NCI-H345 treated with DMSO at 0.1 percent for 48 hours (cell line): ENCODE results near the gene HORMAD2.

ENCODE experiments used
- DNase-seq: peaks from one replicate; lab custom pipeline; 2025; ENCODE audit not compliant: unreplicated experiment; lab: John Stamatoyannopoulos, UW

HORMAD2 gene

DNA sequence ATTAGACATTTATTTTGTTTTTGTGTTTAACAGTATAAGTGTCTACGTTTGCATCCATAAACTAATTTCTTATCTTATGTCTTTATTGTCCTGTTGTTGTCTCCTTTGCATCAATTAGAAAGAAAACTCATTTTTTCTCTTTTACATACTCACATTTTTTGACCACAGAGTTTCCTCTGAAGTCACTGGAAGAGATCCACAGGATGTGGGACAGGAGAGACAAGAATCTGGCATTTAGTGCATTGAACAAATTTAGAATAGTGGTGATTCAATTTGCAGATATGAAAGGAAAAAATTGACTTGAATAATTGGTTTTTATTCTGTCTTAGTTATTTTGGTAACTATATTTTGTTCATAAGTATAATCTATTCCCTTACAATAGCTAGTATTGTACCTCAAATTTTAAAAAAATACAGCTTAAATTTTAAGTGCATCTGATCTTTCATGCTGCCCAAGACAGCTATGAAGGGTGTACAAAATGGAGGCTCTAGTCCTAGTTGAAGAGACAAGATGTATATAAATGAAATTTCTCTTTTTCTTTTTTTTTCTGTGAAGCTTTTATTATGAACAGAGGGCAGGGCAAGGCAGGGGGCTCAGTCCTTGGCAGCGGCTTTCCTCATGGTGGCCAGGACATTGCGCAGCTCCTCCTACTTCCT lies 24.4 kb downstream of the HORMAD2 start:
- DNase-seq = no peak

DNA sequence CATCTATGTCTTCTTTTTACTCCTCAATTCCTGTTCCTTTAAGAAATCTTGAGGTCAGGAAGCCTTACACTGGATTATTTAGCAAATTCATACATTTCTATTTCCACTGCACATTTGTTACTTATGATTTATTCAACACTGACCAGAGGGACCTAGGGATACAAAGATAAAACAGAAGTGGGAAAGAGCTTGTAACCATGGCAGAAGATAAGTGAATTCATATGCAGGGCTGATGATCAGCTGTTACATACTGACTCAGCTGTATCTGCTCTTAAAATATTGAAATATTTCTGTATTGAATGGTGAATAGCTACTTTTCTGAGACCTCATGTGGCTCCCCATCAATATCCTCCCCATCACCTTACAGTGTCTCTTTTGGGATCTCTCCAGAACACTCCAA lies 25.2 kb downstream of the HORMAD2 start:
- DNase-seq = no peak

DNA sequence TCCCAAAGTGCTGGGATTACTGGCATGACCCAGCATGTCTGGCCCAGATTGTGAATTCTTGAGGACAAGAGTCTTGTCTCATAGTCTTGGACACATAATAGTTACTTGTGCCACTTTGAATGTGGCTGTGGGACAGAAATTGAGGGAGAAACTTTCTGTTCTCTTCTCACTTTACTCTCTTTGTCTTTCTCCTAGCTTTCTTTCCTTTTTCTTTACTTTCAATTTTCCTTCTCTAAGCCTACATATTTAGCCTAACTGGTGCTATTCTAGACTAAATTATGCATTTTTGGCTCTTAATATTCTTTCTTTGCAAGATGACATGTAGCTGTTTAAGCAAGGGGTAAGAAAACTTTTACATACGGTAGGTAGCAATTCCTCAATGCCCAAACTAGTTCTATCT lies 33.2 kb downstream of the HORMAD2 start:
- DNase-seq = no peak

DNA sequence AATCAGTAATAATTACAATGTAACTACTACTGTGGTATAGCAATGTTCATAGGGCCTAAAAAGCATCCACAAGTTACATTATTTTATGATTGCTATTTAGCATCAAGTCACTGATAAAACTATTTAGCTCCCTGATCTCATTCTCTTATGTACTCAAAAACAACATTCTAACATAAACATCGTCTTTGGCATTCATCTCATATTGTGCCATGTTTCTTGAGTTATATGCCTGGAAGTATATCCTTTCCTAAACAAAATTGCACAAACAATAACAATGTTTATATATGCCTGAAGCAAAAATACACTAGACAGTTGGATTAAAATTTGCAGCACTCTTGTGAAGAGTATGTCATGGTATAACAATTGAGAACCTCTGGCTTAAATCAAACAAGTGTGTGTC lies 34.1 kb downstream of the HORMAD2 start:
- no peak for DNase-seq

DNA sequence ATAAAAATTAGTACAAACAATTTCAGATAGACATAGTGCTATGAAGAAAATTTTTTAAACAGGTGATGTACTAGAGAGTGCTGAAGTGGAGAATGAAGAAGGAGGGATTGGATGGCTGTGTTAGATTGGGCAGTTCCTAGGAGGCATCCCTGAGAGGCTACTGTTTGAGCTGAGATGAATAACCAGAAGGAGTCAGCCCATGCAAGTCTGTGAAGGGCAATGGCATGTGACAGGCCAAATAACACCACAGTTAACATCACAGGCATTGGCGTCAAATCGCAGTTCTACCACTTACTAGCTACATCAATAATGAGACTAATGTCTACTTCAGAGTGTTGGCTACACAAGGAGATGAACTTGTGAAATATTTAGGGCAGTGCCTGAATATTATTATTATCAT lies 35.4 kb downstream of the HORMAD2 start:
- DNase-seq = no peak

DNA sequence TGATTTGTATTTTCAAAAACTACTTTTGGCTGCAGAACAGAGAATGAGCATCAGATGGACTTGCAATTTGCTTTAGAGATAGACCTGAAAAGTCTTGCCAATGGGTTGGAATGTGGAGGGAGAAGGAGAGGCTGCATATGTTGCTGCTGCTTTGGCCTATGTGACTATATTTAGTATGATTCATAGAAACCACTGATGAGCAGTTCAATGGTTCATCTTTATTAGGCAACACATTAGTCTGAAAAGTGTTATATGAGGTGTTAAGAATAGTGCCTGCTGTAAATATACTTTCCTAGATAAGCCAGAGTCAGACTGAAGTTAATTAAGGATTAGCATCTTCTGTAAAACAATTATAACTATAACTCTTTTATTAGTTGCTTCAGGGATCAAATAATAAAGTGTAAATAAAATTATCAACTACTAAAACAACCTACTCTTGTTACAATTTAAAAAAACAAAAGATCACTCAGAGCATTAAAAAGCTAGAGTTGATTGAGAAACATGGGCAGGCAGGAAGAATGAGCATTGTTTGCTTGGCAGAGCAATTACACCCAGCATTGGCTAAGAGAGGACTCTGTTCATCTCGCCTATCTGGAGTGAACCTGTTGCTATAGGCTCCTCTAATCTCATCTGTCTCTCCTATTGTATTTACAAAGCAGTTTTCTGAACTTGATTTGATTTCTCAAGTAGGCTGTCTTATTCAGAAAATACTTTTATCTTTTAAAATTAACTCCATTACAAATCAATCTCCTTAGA lies 36.3 kb downstream of the HORMAD2 start:
- no peak for DNase-seq

DNA sequence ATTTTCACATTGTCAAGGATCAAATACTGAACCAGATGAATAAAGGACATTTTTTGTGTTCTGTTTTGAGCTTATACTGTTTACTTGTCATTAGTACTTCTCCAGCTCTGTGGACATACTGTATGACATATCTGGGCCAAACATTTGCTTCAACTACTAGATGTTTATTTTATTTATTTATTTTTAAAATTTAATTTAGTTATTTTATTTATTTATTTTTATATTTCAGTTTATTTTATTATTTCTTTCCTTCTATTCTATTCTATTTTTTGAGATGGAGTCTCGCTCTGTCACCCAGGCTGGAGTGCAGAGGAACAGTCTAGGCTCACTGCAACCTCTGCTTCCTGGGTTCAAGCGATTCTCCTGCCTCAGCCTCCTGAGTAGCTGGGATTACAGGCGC lies 37.0 kb downstream of the HORMAD2 start:
- DNase-seq = no peak

DNA sequence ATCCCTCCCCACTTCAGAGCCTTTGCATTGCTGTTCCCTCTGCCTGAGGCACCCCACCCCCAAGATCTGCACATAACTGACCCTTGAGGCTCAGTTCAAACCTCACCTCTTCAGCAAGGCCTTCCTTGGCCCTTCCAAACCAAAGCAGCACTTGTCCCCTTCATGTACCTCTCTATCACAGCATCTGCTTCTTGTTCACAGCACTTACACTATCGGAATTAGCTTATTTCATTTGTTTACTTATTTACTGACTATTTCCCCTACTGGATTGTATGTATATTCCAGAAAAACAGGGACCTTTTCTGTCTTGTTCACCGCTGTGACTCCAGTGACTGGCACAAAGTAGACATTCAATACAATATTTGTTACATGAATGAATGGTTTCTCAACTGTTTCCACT lies 38.0 kb downstream of the HORMAD2 start:
- DNase-seq = no peak

DNA sequence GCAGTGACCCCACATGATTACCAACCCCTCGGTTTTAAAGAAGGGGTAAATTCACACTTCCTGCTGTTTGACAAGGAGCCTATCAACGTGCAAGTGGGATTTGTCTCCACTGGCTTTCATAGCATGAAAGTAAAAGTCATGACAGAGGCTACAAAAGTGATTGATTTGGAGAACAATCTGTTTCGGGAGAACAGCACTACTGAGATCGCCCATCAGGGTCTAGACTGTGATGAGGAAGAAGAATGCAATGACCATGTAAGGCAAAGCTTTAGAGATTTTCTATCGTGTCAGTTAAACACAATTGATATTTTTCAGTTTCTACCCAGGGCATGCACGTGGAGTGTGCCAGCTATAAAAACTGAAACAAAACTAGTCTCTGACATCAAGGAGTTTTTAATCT lies 41.7 kb downstream of the HORMAD2 start:
- no peak for DNase-seq

DNA sequence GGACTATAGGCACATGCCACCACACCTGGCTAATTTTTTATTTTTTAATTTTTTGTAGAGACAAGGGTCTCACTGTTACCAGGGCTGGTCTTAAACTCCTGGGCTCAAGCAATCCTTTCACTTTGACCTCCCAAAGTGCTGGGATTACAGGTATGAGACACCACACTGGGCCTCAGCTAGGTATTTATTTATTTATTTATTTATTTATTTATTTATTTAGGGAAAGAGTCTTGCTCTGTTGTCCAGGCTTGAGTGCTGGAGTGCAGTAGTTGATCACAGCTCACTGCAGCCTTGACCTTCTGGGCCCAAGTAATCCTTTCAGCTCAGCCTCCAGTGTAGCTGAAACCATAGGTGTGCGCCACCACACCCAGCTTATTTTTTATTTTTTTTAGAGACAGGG lies 43.2 kb downstream of the HORMAD2 start:
- DNase-seq = no peak

DNA sequence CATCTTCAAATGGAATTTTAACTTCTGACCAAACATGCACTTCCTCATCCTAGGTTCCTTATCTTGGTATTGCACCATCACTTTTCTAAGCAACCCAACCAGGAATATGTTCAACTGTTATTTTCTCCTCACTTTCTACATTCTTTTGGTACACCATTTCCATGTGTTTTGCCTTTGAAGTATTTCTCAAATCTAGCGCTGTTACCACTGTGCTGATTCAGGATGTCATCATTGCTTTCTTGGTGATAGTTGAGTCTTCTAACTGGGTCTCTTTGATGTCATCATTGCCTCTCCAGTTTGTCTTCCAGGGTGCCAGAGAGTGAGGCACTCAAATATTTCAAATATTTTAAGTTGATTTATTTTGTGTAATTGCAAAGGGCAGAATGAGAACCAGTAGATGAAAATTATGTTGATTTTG lies 47.5 kb downstream of the HORMAD2 start:
- no peak for DNase-seq

DNA sequence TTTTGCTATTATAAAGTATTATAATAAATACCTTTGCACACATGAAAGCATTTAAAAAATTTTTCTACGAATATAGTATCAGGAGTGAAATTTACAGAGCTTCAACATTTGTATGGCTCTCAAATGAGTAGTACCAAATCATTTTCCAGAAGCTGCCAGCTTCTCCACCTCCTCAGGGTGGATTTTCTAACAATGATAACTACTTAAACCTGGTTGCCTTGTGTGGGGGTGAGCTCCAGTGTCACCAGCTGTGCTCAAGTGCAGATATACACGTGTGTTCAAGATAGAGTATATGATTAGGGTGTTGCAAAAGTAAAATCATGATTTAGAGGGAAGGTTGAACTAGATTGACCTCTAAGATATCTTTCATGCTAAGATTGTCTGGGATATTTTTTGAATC lies 48.2 kb downstream of the HORMAD2 start:
- DNase-seq = no peak

DNA sequence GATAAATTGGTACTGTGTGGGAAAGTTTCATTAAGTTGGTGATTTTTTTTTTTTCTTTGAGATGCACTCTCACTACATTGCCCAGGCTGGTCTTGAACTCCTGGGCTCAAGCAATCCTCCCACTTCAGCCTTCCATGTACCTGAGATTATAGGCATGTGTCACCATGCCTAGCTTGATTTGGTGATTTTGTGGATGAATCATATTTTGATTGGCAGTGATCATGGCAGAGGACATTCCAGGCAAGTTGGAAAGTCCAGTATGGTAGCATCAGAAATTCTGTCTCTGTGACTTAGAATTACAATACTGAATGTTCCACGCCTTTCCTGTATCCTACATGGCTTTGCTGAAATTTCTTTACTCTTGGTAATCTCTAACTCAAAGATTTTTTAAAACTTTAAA lies 49.4 kb downstream of the HORMAD2 start:
- no peak for DNase-seq

DNA sequence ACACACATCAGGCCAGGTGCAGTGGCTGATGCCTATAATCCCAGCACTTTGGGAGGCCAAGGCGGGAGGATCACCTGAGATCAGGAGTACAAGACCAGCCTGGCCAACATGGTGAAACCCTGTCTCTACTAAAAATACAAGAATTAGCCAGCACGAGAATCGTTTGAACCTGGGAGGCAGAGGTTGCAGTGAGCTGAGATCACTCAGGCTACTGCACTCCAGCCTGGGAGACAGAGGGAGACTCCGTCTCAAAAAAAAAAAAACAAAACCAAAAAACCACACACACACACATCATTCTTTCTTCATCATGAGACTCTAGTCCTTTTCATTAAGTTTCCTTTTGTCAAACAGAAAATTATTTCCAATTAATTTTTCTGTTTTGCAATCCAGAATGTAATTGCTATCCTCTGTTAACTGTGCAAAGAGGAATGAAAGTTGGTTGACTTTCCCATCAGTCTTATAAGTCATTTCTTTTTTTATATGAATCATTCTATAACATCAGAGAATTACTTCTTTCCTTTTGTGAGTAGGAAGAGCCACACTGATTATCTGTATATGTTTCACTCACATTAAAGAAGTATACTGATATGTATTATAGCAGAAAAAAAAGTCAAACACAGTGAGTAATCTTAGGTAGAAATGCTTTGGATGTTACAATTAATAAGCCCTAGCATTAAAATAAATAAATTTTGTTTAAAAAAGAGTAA lies 52.2 kb downstream of the HORMAD2 start:
- no peak for DNase-seq

DNA sequence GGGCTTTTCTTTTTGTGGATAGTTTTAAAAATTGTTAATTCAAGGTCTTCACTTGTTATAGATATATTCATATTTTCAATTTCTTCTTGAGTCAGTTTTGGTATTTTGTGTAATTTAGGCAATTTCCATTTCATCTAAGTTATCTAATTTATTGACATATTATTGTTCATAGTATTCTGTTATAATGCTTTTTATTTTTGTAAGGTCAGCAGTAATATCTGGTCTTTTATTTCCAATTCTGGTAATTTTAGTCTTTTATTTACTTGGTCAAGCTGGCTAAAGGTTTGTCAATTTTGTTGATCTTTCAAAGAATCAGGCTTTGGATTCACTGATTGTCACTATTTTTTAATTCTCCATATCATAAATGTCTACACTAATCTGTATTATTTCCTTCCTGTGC lies 60.1 kb downstream of the HORMAD2 start:
- DNase-seq = no peak

DNA sequence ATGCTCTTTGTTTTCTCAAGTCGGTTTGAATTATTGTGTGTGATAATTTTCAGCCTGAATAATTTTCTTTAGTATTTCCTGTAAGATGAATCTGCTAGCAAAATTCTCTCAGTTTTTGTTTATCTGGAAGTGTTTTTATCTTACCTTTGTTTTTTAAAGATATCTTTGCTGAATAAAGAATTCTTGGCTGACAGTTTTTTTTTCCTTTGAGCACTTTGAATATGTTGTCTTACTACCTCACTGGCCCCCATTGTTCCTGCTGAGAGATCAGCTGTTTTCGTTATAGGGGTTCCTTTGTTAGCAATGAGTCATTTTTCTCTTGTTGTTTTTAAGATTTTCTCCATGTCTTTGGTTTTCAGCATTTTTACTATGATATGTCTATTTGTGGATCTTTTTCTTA lies 63.0 kb downstream of the HORMAD2 start:
- DNase-seq = no peak

DNA sequence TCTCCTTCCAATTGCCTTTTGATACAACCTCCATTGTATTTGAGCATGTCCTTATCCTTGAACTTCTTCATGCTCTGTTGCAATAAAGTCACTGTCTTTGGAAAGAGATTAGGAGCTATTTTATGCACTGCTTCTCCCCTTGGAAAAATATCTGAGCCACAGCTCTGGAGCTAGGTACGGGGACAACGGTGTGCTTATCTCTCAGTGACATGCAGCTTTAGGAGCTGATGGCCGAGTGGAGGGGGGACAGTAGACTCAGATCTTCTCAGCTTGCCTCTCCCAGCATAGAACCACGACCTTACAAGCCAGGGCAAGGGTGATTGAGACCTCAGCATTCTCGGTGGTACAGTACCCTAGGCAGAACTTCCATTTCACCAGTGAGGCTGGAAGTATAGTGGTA lies 64.1 kb downstream of the HORMAD2 start:
- no peak for DNase-seq

DNA sequence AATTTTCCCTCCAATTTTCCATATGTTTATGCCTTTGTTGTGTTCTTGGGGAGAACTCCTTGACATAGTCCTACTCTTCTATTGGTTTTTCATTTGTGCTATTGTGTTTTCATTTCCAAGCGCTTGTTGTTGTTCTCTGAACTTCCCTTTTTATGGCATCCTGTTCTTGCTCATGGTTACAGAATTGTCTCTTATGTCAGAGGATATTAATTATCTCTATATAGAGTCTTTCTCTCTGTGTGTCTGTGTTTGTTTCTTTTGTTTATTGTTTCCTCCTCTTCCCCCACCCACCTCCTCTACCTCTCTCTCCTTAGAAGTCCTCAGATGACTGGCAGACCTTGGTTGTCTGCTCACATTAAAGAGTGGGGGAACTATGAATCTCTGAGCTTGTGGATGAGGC lies 69.9 kb downstream of the HORMAD2 start:
- DNase-seq = no peak

DNA sequence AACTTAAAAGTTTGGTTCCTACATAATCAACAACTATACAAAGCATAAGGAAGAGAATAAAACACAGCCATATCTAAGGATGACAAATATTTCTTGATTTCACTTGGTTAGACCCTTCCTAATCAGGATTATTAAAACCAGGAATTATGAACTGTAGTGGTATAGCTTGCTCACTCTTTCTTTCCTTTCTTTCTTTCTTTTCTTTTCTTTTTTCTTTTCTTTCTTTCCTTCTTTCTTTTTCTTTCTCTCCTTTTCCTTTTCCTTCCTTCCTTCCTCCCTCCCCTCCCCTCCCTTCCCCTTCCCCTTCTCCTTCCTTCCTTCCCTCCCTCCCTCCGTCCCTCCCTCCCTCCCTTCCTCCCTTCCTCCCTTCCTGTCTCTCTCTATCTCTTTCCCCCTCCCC lies 78.0 kb downstream of the HORMAD2 start:
- no peak for DNase-seq

DNA sequence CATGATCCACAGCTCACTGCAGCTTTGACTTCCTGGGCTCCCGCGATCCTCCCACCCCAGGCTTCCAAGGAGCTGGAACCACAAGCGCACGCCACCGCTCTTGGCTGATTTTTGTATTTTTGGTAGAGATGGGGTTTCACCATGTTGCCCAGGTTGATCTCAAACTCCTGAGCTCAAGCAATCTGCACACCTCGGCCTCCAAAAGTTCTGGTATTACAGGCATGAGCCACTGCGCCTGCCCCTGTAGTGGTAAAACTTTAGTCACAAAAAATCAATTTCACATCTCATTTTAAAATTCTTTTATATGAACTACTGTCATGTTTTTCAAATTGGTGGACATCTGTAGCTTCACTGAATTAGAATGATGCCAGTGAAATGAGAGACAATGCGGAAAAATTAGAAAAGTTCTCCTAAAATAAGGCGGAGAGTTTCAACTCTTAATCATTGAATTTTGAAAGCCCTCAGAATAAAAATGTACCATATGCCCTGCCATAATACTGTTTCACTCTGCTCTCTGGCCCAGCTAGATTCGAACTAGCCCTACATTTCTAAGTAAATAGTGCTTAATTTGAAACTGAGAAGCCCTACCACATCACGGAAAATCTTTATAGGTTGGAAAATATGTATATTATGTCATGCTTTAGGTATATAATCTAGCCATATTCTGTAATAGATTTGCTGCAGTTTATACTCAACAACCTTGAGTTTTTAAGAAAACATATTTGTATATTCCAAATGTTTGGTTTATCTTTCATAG lies 78.7 kb downstream of the HORMAD2 start:
- DNase-seq = no peak

DNA sequence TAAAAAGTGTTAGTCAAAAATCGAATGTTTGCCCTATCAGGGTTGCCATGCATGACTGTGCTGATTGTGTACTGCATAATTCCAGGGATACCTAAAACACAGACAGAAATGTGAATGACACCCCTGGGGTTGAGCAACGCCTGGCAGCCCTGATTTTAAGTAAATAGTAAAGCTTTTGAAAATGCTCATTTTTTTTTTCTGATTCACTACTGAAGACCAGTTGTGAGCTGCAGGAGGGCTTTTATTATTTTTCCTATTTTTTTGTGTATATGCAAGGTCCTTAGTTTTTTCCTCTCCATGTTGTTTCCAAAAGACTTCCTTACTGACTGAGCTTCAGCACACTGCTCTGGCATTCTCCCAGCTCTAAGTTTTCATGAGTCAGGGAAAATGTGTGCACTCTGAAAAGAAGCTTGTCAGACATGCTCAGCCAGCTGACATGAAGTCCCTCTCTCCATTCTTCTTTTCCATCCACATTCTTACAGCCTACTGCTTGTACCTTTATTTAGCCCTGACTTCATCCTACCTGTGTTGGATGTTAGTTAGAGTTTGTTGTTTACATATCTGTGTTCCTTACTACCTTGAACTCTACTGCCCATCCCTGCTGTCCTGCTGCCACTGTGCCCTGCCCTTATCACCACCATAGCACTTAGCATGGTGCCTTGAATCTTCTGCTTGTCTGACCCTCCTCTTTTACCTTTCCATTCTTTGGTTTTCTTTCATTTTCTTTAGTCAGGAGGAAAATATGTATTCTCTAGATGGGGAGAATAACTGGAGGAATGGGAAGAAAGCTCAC lies 79.5 kb downstream of the HORMAD2 start:
- DNase-seq = no peak
